ENCODE measurements around the gene HS3ST3B1. TPM values are rescaled to one million over a fixed set of nuclear protein-coding genes. Genes with fewer than 3 reads are reported as not detected.

HS3ST3B1 gene
- total RNA-seq, 1 experiment from 2014 or later = 2.4 TPM

GRCh38 chr17:14341866-14342265 is 41.0 kb downstream of the HS3ST3B1 start:
- TF ChIP-seq TCF7L2 (IDR thresholded peaks at IDR 0.05; ENCODE audit: borderline replicate concordance, extremely low read depth, insufficient read depth, insufficient read length) (no peak), ZFX (IDR thresholded peaks at IDR 0.05) (no peak), CBX3 (IDR thresholded peaks at IDR 0.05; ENCODE audit: low read depth) (no peak), ATF3 (IDR thresholded peaks at IDR 0.05) (no peak), EZH2phosphoT487 (IDR thresholded peaks at IDR 0.05; ENCODE audit: borderline replicate concordance) (no peak), SRF (IDR thresholded peaks at IDR 0.05; ENCODE audit: low read depth) (no peak)
- ATAC-seq (no peak), DNase-seq (ENCODE audit: low read depth, low spot score) (no peak)
- Histone ChIP-seq H3K27ac (ENCODE audit: low read depth, low read length) (no peak overlapping the region), H3K4me2 (ENCODE audit: low read length) (no peak overlapping the region), H3K36me3 (ENCODE audit: control insufficient read depth in 1 of 2, insufficient read depth in 2 of 2, low read length in 2 of 2) (no peaks in the 10 kb centered on the region), H3K9me2 (ENCODE audit: insufficient read depth) (no peaks in the 10 kb centered on the region), H2AFZ (ENCODE audit: low read depth, low read length, poor library complexity, severe bottlenecking) (no peak overlapping the region), H3K9ac (ENCODE audit: low read length) (no peak overlapping the region), H3K4me1 (ENCODE audit: control insufficient read depth in 1 of 2, insufficient read depth in 2 of 2, low read length in 2 of 2) (no peaks in the 10 kb centered on the region), H3K79me2 (ENCODE audit: insufficient read depth, low read length) (no peaks in the 10 kb centered on the region), H3K9me3 (ENCODE audit: control insufficient read depth in 1 of 2, insufficient read depth in 1 of 2, low read depth in 1 of 2, low read length in 2 of 2) (no peaks in the 10 kb centered on the region), H4K20me1 (ENCODE audit: insufficient read depth) (no peaks in the 10 kb centered on the region), H3K4me3 (replicated peaks in 1 of 2; ENCODE audit: low read depth in 1 of 2, low read length in 2 of 2) (no peak overlapping the region), H3K27me3 (ENCODE audit: insufficient read depth, low read length) (peaks cover 5% of the 10 kb centered on the region; the same call in 1 of the 2 replicates)
- ChIA-PET CTCF (no interaction called here), POLR2A (no interaction called here), RAD21 (ENCODE audit: low non-redundant PET in 1 of 2, low total read pairs in 2 of 2, uncharacterized antibody in 2 of 2, unreplicated experiment in 2 of 2) (no interaction called here)
- BruUV-seq (replicated peaks) = no TSS peak
- intact Hi-C loops (cut with micrococcal nuclease) = no loop called here

DNA sequence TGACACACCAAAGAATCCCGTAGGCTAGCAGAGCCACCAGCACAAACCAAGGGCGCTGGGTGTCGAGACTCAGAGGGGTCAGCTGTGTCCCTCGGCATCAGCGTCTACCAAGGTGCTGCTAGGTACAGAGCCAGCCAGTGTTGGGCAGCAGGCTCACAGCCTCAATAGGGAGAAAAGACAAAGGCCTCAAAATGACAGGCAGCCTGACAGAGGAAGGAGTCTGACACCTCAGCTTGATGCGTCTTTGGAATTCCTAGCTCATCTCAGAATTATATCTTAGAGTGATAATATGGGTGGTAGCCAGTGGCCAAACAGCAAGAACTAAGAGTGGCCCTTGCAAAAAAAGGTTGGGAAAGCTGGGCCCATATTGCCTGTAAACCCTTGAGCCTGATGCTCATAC is 45.9 kb downstream of the HS3ST3B1 start:
- Histone ChIP-seq H3K9me3 (ENCODE audit: control insufficient read depth in 1 of 2, insufficient read depth in 1 of 2, low read depth in 1 of 2, low read length in 2 of 2) (no peaks in the 10 kb centered on the region), H3K4me1 (ENCODE audit: control insufficient read depth in 1 of 2, insufficient read depth in 2 of 2, low read length in 2 of 2) (no peaks in the 10 kb centered on the region), H3K4me3 (replicated peaks in 1 of 2; ENCODE audit: low read depth in 1 of 2, low read length in 2 of 2) (no peak overlapping the region), H3K36me3 (ENCODE audit: control insufficient read depth in 1 of 2, insufficient read depth in 2 of 2, low read length in 2 of 2) (no peaks in the 10 kb centered on the region), H3K27me3 (ENCODE audit: insufficient read depth, low read length) (no peaks in the 10 kb centered on the region; the same call in 1 of the 2 replicates), H4K20me1 (ENCODE audit: insufficient read depth) (no peaks in the 10 kb centered on the region), H3K27ac (ENCODE audit: low read depth, low read length) (no peak overlapping the region), H3K9me2 (ENCODE audit: insufficient read depth) (no peaks in the 10 kb centered on the region), H2AFZ (ENCODE audit: low read depth, low read length, poor library complexity, severe bottlenecking) (no peak overlapping the region), H3K4me2 (ENCODE audit: low read length) (no peak overlapping the region), H3K9ac (ENCODE audit: low read length) (no peak overlapping the region), H3K79me2 (ENCODE audit: insufficient read depth, low read length) (no peaks in the 10 kb centered on the region)
- ATAC-seq (no peak), DNase-seq (ENCODE audit: low read depth, low spot score) (no peak)
- CTCF ChIA-PET = no interaction called here
- POLR2A ChIA-PET = no interaction called here
- RAD21 ChIA-PET (ENCODE audit: low non-redundant PET in 1 of 2, low total read pairs in 2 of 2, uncharacterized antibody in 2 of 2, unreplicated experiment in 2 of 2) = no interaction called here
- intact Hi-C loops (cut with micrococcal nuclease) = no loop called here
- no TSS peak for BruUV-seq (replicated peaks)
- TF ChIP-seq MAX (IDR thresholded peaks at IDR 0.05) (no peak), EZH2phosphoT487 (IDR thresholded peaks at IDR 0.05; ENCODE audit: borderline replicate concordance) (no peak), ATF3 (IDR thresholded peaks at IDR 0.05) (no peak), REST (IDR thresholded peaks at IDR 0.05; ENCODE audit: low read depth) (no peak), SIN3A (IDR thresholded peaks at IDR 0.05; ENCODE audit: low read depth) (no peak), SRF (IDR thresholded peaks at IDR 0.05; ENCODE audit: low read depth) (no peak), ZNF274 (IDR thresholded peaks at IDR 0.05; ENCODE audit: low read depth, low read length) (no peak), CEBPB (IDR thresholded peaks at IDR 0.05; ENCODE audit: low read depth) (no peak), ZFX (IDR thresholded peaks at IDR 0.05) (no peak)
- TF ChIP-seq, protein P1, sequence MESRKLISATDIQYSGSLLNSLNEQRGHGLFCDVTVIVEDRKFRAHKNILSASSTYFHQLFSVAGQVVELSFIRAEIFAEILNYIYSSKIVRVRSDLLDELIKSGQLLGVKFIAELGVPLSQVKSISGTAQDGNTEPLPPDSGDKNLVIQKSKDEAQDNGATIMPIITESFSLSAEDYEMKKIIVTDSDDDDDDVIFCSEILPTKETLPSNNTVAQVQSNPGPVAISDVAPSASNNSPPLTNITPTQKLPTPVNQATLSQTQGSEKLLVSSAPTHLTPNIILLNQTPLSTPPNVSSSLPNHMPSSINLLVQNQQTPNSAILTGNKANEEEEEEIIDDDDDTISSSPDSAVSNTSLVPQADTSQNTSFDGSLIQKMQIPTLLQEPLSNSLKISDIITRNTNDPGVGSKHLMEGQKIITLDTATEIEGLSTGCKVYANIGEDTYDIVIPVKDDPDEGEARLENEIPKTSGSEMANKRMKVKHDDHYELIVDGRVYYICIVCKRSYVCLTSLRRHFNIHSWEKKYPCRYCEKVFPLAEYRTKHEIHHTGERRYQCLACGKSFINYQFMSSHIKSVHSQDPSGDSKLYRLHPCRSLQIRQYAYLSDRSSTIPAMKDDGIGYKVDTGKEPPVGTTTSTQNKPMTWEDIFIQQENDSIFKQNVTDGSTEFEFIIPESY (IDR thresholded peaks at IDR 0.05; ENCODE audit: extremely low read depth, insufficient replicate concordance, low read length) = no peak
